HEK293 (cell line): ENCODE measurements around the gene TSPO.

Source experiments
- CTCF ChIA-PET: fragments of 350-600 bp; formaldehyde crosslinking; extraction: SDS; loops from one replicate; lab custom pipeline; 2021; ENCODE audit warnings: antibody characterized with exemption; lab: Yijun Ruan, JAX
- POLR2A ChIA-PET: fragments of 300-600 bp; formaldehyde crosslinking; extraction: SDS; loops from one replicate; lab custom pipeline; 2020; ENCODE audit warnings: antibody characterized with exemption, inconsistent platforms; lab: Yijun Ruan, JAX
- H3K27ac ChIP-seq: fragments of 200-500 bp; sonication (Bioruptor generic); 2 replicates; pipeline ENCODE4 v1.5.1; 2014; ENCODE audit warnings: low read depth, low read length, control low read depth, inconsistent platforms; ENCODE audit errors: extremely low read depth
- H3K36me3 ChIP-seq, 2 experiments: fragments of 200-500 bp in 1 of 2; sonication (Bioruptor generic) in 1 of 2; 1 replicate in 1 of 2; 2 replicates in 1 of 2; pipeline ENCODE4 v1.5.1; 2014 to 2017; ENCODE audit warnings: inconsistent platforms in 2 of 2, low read length in 2 of 2; ENCODE audit not compliant: control insufficient read depth in 2 of 2, insufficient read depth in 1 of 2
- H3K4me1 ChIP-seq: fragments of 200-500 bp; sonication (Bioruptor generic); 2 replicates; pipeline ENCODE4 v1.5.1; 2014; ENCODE audit warnings: mild to moderate bottlenecking, low read length, inconsistent platforms; ENCODE audit not compliant: control insufficient read depth, insufficient read depth
- H3K4me3 ChIP-seq: 2 replicates; pipeline ENCODE4 v1.5.1; 2011; ENCODE audit warnings: low read depth, mild to moderate bottlenecking, control low read depth, low read length, moderate library complexity
- H3K9me3 ChIP-seq: fragments of 200-500 bp; sonication (Bioruptor generic); 2 replicates; pipeline ENCODE4 v1.5.1; 2014; ENCODE audit warnings: low read depth, low read length, inconsistent platforms; ENCODE audit not compliant: control insufficient read depth, insufficient read depth
- EGR2 ChIP-seq: fragments of 450-650 bp; formaldehyde crosslinking; IDR thresholded peaks from 2 replicates; pipeline ENCODE4 v1.5.1; 2016; ENCODE audit warnings: low read depth, missing biosample characterization, missing genetic modification characterization
- HIC1 ChIP-seq: fragments of 450-650 bp; formaldehyde crosslinking; IDR thresholded peaks from 2 replicates; pipeline ENCODE4 v1.5.1; 2016; ENCODE audit warnings: missing biosample characterization, missing genetic modification characterization
- HOXA7 ChIP-seq: sonication (generic); formaldehyde crosslinking; IDR thresholded peaks from 2 replicates; pipeline ENCODE4 v1.8.1; 2022; ENCODE audit warnings: missing genetic modification reagents, borderline replicate concordance
- HOXD13 ChIP-seq: sonication (generic); formaldehyde crosslinking; IDR thresholded peaks from 2 replicates; pipeline ENCODE4 v1.8.0; 2022; ENCODE audit warnings: missing genetic modification reagents, borderline replicate concordance
- SALL2 ChIP-seq: fragments of 450-650 bp; formaldehyde crosslinking; IDR thresholded peaks from 2 replicates; pipeline ENCODE4 v1.5.0; 2017; ENCODE audit warnings: missing biosample characterization, mild to moderate bottlenecking, missing genetic modification characterization, borderline replicate concordance
- ZBTB21 ChIP-seq: fragments of 450-650 bp; formaldehyde crosslinking; IDR thresholded peaks from 2 replicates; pipeline ENCODE4 v1.5.1; 2017; ENCODE audit warnings: missing biosample characterization, missing genetic modification characterization
- ZFHX2 ChIP-seq: fragments of 450-650 bp; formaldehyde crosslinking; conservative IDR thresholded peaks from 2 replicates; pipeline ENCODE4 v1.5.1; 2016; ENCODE audit warnings: missing biosample characterization, missing genetic modification characterization
- ZFP41 ChIP-seq: fragments of 450-650 bp; formaldehyde crosslinking; IDR thresholded peaks from 2 replicates; pipeline ENCODE4 v1.5.1; 2016; ENCODE audit warnings: missing biosample characterization, missing genetic modification characterization, borderline replicate concordance
- ZNF221 ChIP-seq: fragments of 450-650 bp; formaldehyde crosslinking; IDR thresholded peaks from 2 replicates; pipeline ENCODE4 v1.5.1; 2017; ENCODE audit warnings: missing biosample characterization, missing genetic modification characterization, borderline replicate concordance
- ZNF248 ChIP-seq: fragments of 450-650 bp; formaldehyde crosslinking; IDR thresholded peaks from 2 replicates; pipeline ENCODE4 v1.5.1; 2017; ENCODE audit warnings: missing biosample characterization, missing genetic modification characterization
- ZNF335 ChIP-seq: fragments of 450-650 bp; formaldehyde crosslinking; conservative IDR thresholded peaks from 2 replicates; pipeline ENCODE4 v1.5.1; 2016; ENCODE audit warnings: missing biosample characterization, missing genetic modification characterization
- ZNF391 ChIP-seq: fragments of 450-650 bp; formaldehyde crosslinking; IDR thresholded peaks from 2 replicates; pipeline ENCODE4 v1.5.1; 2016; ENCODE audit warnings: low read depth, missing biosample characterization, missing genetic modification characterization, borderline replicate concordance
- ZNF513 ChIP-seq: fragments of 450-650 bp; IDR thresholded peaks from 2 replicates; pipeline ENCODE4 v1.5.1; 2018; ENCODE audit warnings: missing biosample characterization, missing genetic modification characterization
- ZNF571 ChIP-seq: fragments of 450-650 bp; formaldehyde crosslinking; IDR thresholded peaks from 2 replicates; pipeline ENCODE4 v1.5.0; 2017; ENCODE audit warnings: missing biosample characterization, missing genetic modification characterization
- ZNF660 ChIP-seq: fragments of 450-650 bp; IDR thresholded peaks from 2 replicates; pipeline ENCODE4 v1.5.1; 2018; ENCODE audit warnings: missing biosample characterization, mild to moderate bottlenecking, missing genetic modification characterization
- ZNF692 ChIP-seq: fragments of 450-650 bp; formaldehyde crosslinking; IDR thresholded peaks from 2 replicates; pipeline ENCODE4 v1.5.1; 2016; ENCODE audit warnings: missing biosample characterization, missing genetic modification characterization
- TF ChIP-seq, protein P1 (sequence below): fragments of 450-650 bp; formaldehyde crosslinking; IDR thresholded peaks from 2 replicates; pipeline ENCODE4 v1.5.1; 2016; ENCODE audit warnings: missing biosample characterization, missing genetic modification characterization, low read depth

The TSPO gene

DNA sequence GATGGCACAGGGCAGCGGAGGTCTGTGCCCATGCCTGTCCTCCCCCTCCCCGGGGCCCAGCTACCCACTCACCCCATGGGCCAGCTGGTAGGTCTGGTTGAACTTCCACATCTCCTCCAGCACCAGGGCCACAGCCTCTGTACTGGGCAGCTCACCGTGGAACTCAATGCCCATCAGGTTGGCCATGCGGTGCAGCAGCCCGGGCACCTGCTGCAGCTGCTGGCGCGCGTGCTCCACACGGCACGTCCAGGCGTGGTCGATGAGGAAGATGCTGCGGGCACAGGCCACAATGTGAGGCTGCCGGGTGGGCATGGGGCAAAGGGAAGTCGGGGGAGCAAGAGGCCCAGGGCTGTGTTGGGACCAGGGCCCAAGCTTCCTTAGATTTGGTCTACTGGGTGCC is 29.3 kb downstream of the TSPO start:
- POLR2A ChIA-PET: interaction anchor here (0.6 to 1.4 kb wide), 2 partner anchors 16 to 64 kb away, joined by 3 to 4 read pairs; no protein-coding TSS in a partner anchor
- H3K9me3 ChIP-seq: no peaks in the 10 kb centered on the region
- H3K4me3 ChIP-seq: no peak overlapping the region
- no peak overlapping the region for H3K27ac ChIP-seq
- H3K4me1 ChIP-seq: no peaks in the 10 kb centered on the region
- CTCF ChIA-PET: interaction anchor here (0.6 to 0.7 kb wide), 3 partner anchors 49 to 690 kb away, joined by 3 to 4 read pairs (median 3); no protein-coding TSS in a partner anchor
- no peak for TF ChIP-seq HOXA7 (CRISPR knock-in tag)
- no peak for TF ChIP-seq ZNF248 (tag by site-specific recombination)
- TF ChIP-seq HIC1 (tag by site-specific recombination): 0 out of 2 replicates have a peak, but pooled peaks have one; percentile 22
- H3K36me3 ChIP-seq: peaks cover 19 to 87% of the 10 kb centered on the region in 2 experiments; a peak in 2 of 3 replicates

GRCh38 chr22:43181321-43182076 is 30.1 kb downstream of the TSPO start:
- POLR2A ChIA-PET: no interaction called here
- TF ChIP-seq ZFP41 (tag by site-specific recombination): no peak
- TF ChIP-seq ZFHX2 (tag by site-specific recombination): peak; percentile 64
- peak; percentile 69 for TF ChIP-seq EGR2 (tag by site-specific recombination)
- TF ChIP-seq ZNF571 (tag by site-specific recombination): no peak
- TF ChIP-seq ZNF391: no peak
- TF ChIP-seq ZNF221 (tag by site-specific recombination): no peak
- TF ChIP-seq, all 188 proteins: peak for 2
- Histone ChIP-seq H3K4me1 (no peaks in the 10 kb centered on the region), H3K4me3 (no peak overlapping the region), H3K27ac (no peak overlapping the region), H3K9me3 (no peaks in the 10 kb centered on the region), H3K36me3 (peaks cover 13 to 82% of the 10 kb centered on the region in 2 experiments; a peak in 2 of 3 replicates)
- CTCF ChIA-PET: interaction anchor here (0.5 kb wide), 1 partner anchor 51 kb away, joined by 3 read pairs; no protein-coding TSS in a partner anchor

DNA sequence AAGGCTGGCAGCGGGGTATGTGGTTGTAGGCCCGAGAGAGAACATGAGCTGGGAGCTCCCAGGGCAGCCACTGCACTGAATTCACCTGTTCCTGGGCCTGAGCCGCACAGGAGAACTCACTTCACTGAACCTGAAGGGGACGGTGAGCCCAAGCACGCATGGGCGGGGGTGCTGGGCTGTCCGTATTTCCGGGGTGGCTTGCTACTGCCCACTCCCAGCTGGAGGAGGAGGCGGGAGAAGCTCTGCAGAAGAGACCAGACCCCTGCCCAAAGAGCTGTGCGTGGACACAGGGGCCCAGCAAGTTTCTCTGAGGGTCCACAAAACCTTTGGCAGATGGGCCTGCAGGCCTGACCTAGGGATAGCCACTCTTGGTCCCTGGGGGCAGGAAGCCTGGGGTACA is 30.8 kb downstream of the TSPO start:
- ChIA-PET POLR2A (no interaction called here), CTCF (no interaction called here)

GRCh38 chr22:43182726-43183125 is 31.4 kb downstream of the TSPO start:
- H3K27ac ChIP-seq: no peak overlapping the region
- POLR2A ChIA-PET: no interaction called here
- no peak for TF ChIP-seq ZNF660
- TF ChIP-seq, protein P1, sequence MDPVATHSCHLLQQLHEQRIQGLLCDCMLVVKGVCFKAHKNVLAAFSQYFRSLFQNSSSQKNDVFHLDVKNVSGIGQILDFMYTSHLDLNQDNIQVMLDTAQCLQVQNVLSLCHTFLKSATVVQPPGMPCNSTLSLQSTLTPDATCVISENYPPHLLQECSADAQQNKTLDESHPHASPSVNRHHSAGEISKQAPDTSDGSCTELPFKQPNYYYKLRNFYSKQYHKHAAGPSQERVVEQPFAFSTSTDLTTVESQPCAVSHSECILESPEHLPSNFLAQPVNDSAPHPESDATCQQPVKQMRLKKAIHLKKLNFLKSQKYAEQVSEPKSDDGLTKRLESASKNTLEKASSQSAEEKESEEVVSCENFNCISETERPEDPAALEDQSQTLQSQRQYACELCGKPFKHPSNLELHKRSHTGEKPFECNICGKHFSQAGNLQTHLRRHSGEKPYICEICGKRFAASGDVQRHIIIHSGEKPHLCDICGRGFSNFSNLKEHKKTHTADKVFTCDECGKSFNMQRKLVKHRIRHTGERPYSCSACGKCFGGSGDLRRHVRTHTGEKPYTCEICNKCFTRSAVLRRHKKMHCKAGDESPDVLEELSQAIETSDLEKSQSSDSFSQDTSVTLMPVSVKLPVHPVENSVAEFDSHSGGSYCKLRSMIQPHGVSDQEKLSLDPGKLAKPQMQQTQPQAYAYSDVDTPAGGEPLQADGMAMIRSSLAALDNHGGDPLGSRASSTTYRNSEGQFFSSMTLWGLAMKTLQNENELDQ (tag by site-specific recombination): no peak
- TF ChIP-seq ZBTB21 (tag by site-specific recombination): no peak
- TF ChIP-seq SALL2 (tag by site-specific recombination): no peak
- TF ChIP-seq ZNF692 (tag by site-specific recombination): no peak
- TF ChIP-seq HOXD13 (CRISPR knock-in tag): no peak
- TF ChIP-seq ZNF513 (tag by site-specific recombination): no peak

More for the DNA sequence above, 30.8 kb downstream of the TSPO start:
- Histone ChIP-seq H3K4me3 (no peak overlapping the region), H3K4me1 (no peaks in the 10 kb centered on the region), H3K36me3 (peaks cover 8 to 76% of the 10 kb centered on the region in 2 experiments; a peak in 2 of 3 replicates), H3K27ac (no peak overlapping the region), H3K9me3 (no peaks in the 10 kb centered on the region)
- TF ChIP-seq ZNF335: no peak

More at GRCh38 chr22:43182726-43183125, 31.4 kb downstream of the TSPO start:
- CTCF ChIA-PET: no interaction called here
- Histone ChIP-seq H3K4me3 (no peak overlapping the region), H3K9me3 (no peaks in the 10 kb centered on the region), H3K36me3 (peaks cover 6 to 71% of the 10 kb centered on the region in 2 experiments; a peak in 2 of 3 replicates), H3K4me1 (no peaks in the 10 kb centered on the region)
